Vagina (tissue), 2 donors: Measurements from ENCODE around the gene ZCWPW1. TPM values are rescaled to one million over a fixed set of nuclear protein-coding genes. Genes with fewer than 3 reads are reported as not detected.
A peak's percentile ranks its signal among the peaks of the same experiment; 100 is the strongest.
"Not testable (repeated sequence)": the region's sequence is repeated elsewhere in the genome, so short reads cannot be mapped to it uniquely, and the experiment has no call there.

Experiments used
- DNase-seq, 2 donors: peaks; one replicate each; pipeline ENCODE4 v3.0.0-alpha.2; 2017; ENCODE audit errors: extremely low spot score in 2 of 2
- H3K27ac ChIP-seq: fragments of 200-600 bp; sonication (generic); one replicate; pipeline ENCODE4 v1.5.1; 2019
- H3K27me3 ChIP-seq: fragments of 200-600 bp; sonication (generic); one replicate; pipeline ENCODE4 v1.5.1; 2019
- H3K36me3 ChIP-seq, 2 donors: fragments of 200-600 bp; sonication (generic); one replicate each; pipeline ENCODE4 v1.5.1; 2017 to 2019
- H3K4me1 ChIP-seq: fragments of 200-600 bp; sonication (generic); one replicate; pipeline ENCODE4 v1.5.1; 2019
- H3K4me3 ChIP-seq, 2 donors: fragments of 200-600 bp; sonication (generic); 1 replicate in 1 of 2; 2 replicates in 1 of 2; pipeline ENCODE4 v1.5.1; 2016 to 2019
- H3K9me3 ChIP-seq: fragments of 200-600 bp; sonication (generic); one replicate; pipeline ENCODE4 v1.5.1; 2019
- POLR2A ChIP-seq, 2 donors: fragments of 450-650 bp; IDR thresholded peaks; one replicate each; pipeline ENCODE4 v1.6.1; 2017; ENCODE audit warnings: antibody characterized with exemption in 2 of 2, mild to moderate bottlenecking in 2 of 2, moderate library complexity in 2 of 2
- POLR2AphosphoS5 ChIP-seq, 2 donors: sonication (generic); formaldehyde crosslinking; IDR thresholded peaks; one replicate each; pipeline ENCODE4 v1.9.0; 2017; ENCODE audit warnings: antibody characterized with exemption in 2 of 2, mild to moderate bottlenecking in 2 of 2, low read depth in 1 of 2; ENCODE audit not compliant: insufficient read depth in 1 of 2
- intact Hi-C: fragments of 100-400 bp; cut with DNase I; formaldehyde crosslinking; loops from one replicate; pipeline ENCODE4 v1.15.1; 2023
- total RNA-seq: library from RNA; depleted of rRNA; stranded (reverse); fragments of >200 nt; gene quantifications from one replicate; pipeline ENCODE4 v1.2.3, GENCODE V29; 2016
- TF ChIP-seq, protein P1 (sequence below), 3 experiments: fragments of 450-650 bp in 2 of 3; fragments of 200-600 bp in 1 of 3; sonication (generic) in 1 of 3; IDR thresholded peaks; one replicate each; pipeline ENCODE4 v1.5.1; 2017 to 2019; ENCODE audit warnings: antibody characterized with exemption in 3 of 3, mild to moderate bottlenecking in 2 of 3, moderate library complexity in 2 of 3

Gene ZCWPW1
- total RNA-seq, 1 donor from 2014 or later = 5.9 TPM

DNA sequence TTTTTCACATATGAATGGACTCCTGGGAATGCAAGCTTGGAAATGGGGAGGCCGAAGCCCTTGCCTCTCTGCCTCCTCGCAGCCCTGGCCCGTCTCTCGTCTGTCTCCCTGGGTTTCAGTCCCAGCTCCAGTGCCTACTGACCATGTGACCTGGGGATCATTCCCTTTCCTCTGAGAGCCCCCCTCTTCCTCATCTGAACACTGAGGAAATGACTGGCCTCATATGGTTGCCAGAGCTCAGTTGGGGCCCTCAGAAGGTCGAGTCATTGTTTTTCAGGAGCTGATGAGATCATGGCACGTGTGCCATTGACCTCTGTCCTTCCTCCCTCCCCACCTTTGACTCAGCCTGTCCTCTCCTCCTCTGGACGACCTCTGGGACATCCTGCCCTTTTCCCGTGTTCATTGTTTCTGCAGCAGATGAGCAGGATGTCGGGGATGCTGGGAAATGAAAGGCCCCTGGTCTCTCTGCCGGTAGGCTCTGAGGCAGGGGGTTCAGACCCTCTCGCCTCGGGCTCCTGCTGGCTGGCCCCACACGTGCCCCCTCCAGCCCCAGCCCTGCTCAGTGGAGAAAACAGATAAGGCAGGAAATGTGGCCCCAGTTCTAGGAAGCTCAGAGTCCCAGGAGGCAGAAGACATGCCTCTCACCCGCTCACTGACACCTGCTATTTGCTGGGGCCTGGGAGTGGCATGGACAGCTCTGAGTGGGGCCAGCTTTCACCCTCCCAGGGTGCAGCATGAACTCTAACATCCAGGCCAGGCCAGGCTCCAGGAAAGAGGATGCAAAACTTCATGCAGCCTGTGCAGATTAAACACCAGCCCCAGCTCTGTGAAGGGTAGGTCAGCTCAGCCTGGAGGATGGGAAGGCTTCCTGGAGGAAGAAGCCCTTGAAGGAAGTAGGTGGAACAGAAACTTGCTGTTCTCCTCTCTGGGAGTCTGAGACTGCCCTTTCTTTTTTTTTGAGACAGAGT is 16.1 kb upstream of the ZCWPW1 start:
- no peaks in the 10 kb centered on the region for H3K9me3 ChIP-seq
- no peaks in the 10 kb centered on the region for H3K36me3 ChIP-seq
- no peak overlapping the region for H3K4me3 ChIP-seq
- no peaks in the 10 kb centered on the region for H3K27me3 ChIP-seq
- peak overlapping the region; percentile 38 for H3K27ac ChIP-seq
- intact Hi-C loops = no loop called here
- DNase-seq = no peak
- H3K4me1 ChIP-seq = peaks cover 5% of the 10 kb centered on the region
- peak; percentile 28 to 62 for TF ChIP-seq POLR2AphosphoS5 (IDR thresholded peaks at IDR 0.05; ENCODE audit: insufficient read depth in 1 of 2, low read depth in 1 of 2)
- TF ChIP-seq, protein P1, sequence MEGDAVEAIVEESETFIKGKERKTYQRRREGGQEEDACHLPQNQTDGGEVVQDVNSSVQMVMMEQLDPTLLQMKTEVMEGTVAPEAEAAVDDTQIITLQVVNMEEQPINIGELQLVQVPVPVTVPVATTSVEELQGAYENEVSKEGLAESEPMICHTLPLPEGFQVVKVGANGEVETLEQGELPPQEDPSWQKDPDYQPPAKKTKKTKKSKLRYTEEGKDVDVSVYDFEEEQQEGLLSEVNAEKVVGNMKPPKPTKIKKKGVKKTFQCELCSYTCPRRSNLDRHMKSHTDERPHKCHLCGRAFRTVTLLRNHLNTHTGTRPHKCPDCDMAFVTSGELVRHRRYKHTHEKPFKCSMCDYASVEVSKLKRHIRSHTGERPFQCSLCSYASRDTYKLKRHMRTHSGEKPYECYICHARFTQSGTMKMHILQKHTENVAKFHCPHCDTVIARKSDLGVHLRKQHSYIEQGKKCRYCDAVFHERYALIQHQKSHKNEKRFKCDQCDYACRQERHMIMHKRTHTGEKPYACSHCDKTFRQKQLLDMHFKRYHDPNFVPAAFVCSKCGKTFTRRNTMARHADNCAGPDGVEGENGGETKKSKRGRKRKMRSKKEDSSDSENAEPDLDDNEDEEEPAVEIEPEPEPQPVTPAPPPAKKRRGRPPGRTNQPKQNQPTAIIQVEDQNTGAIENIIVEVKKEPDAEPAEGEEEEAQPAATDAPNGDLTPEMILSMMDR (IDR thresholded peaks at IDR 0.05) = no peak

DNA sequence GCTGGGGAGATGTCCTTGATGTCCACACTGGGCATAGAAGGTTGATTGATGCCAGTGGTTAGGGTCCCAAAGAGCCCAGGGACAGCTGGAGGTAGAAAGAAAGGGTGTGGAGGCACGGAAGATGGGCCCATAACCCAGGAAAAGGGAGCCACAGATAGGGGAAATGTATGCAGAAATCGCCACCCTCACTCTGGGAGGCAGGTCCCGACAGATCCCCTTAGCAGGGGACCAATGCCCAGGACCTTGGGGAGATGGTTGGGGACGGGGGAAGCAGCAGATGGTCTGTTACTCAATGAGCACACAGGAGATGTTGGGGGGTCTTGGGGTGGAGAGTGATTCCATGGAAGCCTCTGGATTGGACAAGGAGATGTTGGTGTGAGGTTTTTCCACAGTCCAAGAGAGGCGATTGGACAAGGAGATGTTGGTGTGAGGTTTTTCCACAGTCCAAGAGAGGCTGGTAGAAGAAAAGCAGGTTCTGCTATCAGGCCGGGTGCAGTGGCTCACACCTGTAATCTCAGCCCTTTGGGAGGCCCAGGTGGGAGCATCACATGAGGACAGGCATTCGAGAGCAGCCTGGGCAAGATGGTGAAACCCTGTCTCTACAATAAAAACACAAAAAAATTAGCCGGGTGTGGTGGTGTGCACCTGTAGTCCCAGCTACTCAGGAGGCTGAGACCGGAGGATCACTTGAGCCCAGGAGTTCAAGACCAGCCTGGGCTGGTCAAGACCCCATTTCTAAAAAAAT is 14.8 kb upstream of the ZCWPW1 start:
- intact Hi-C loops = no loop called here
- DNase-seq = no peak
- Histone ChIP-seq H3K4me1 (peaks cover 5% of the 10 kb centered on the region), H3K9me3 (no peaks in the 10 kb centered on the region), H3K36me3 (no peaks in the 10 kb centered on the region), H3K4me3 (no peak overlapping the region), H3K27me3 (no peaks in the 10 kb centered on the region), H3K27ac (peak overlapping the region; percentile 35)
- TF ChIP-seq, protein P1 (IDR thresholded peaks at IDR 0.05) = no peak
- TF ChIP-seq POLR2AphosphoS5 (IDR thresholded peaks at IDR 0.05; ENCODE audit: insufficient read depth in 1 of 2, low read depth in 1 of 2) (no peak), POLR2A (IDR thresholded peaks at IDR 0.05) (no peak)

DNA sequence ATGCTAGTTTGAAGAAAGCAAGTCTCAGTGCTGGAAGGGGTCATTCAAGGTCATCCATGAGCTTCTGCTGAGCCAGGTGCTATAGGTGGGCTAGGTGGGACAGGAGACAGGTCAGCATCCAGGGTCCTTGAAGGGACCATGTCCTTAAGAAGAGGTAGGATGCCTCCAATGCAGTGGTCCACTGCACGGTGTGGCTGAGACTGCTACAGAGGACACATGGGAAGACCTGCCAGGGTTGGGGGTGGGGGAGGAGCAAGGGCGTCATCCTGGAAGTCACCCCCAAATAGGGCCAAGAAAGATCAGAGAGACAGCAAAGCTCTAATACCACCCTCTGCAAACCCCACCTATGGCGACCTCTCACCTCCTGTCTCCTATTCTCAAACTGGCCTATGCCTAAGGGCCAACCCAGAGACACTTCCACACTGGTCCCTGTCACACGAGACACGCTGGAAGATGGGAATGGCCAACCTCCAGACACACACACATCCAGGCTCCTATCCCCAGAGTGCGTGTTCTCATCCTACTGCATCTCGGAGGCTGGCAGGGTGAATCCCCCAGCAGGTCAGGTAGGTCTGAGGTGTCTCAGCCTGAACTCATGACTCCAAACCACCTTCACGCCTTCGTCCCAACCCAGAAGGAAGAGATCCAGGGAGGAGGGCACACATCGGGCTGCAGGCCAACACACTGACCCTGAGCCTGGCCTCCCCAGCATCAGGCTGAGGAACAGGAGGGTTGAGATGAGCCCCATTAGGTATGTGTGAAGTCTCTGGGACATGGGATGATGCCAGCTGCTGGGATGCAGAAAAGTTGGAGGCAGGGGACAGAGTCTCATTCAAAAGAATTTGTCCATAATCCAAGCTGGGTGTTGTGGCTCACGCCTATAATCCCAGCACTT is 13.4 kb upstream of the ZCWPW1 start:
- DNase-seq = no peak
- H3K9me3 ChIP-seq = no peaks in the 10 kb centered on the region
- H3K36me3 ChIP-seq = no peaks in the 10 kb centered on the region
- H3K27me3 ChIP-seq = no peaks in the 10 kb centered on the region
- no peak overlapping the region for H3K27ac ChIP-seq
- no peak overlapping the region for H3K4me3 ChIP-seq
- H3K4me1 ChIP-seq = peaks cover 8% of the 10 kb centered on the region
- intact Hi-C loops = no loop called here
- TF ChIP-seq POLR2AphosphoS5 (IDR thresholded peaks at IDR 0.05; ENCODE audit: insufficient read depth in 1 of 2, low read depth in 1 of 2) (no peak), POLR2A (IDR thresholded peaks at IDR 0.05) (no peak)
- TF ChIP-seq, protein P1 (IDR thresholded peaks at IDR 0.05) = no peak

DNA sequence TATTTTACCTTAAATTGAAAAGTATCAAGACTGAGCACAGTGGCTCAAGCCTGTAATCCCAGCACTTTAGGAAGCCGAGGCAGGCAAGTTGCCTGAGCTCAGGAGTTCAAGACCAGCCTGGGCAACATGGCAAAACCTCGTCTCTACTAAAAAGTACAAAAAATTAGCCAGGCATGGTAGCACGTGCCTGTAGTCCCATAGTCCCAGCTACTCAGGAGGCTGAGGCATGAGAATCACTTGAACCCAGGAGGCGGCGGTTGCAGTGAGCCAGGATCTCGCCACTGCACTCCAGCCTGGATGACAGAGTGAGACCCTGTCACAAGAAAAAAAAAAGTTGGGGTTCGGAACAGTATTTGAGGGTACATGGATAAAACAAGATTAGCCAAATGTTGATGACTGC is 10.7 kb upstream of the ZCWPW1 start:
- H3K9me3 ChIP-seq, intact Hi-C loops, H3K27me3 ChIP-seq, H3K27ac ChIP-seq, DNase-seq, H3K36me3 ChIP-seq, H3K4me3 ChIP-seq: not testable (repeated sequence)
- H3K4me1 ChIP-seq = peaks cover 19% of the 10 kb centered on the region

DNA sequence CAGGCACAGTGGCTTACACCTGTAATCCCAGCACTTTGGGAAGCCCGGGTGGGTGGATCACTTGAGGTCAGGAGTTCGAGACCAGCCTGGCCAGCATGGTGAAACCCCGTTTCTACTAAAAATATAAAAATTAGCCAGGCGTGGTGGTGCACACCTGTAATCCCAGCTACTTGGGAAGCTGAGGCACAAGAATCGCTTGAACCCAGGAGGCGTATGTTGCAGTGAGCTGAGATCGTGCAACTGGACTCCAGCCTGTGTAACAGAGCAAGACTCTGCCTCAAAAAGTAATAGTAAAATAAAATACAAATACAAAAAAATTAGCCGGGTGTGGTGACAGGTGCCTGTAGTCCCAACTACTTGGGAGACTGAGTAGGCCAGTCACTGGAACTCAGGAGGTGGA is 10.2 kb upstream of the ZCWPW1 start:
- H3K4me3 ChIP-seq, intact Hi-C loops, H3K27me3 ChIP-seq, H3K9me3 ChIP-seq, H3K27ac ChIP-seq, DNase-seq: not testable (repeated sequence)
- H3K4me1 ChIP-seq = peaks cover 19% of the 10 kb centered on the region
- peaks cover 0 to 11% of the 10 kb centered on the region in 2 donors for H3K36me3 ChIP-seq
